DLD1 (cell line): ENCODE data around the gene ATF1.
"Not testable (repeated sequence)": the region's sequence is repeated elsewhere in the genome, so short reads cannot be mapped to it uniquely, and the experiment has no call there.

ENCODE experiments used
- in situ Hi-C: cut with HindIII; loops from 2 replicates; pipeline ENCODE4 v1.10.0; 2017; ENCODE audit warnings: low sequenced_read_pairs

The ATF1 gene

GRCh38 chr12:50751948-50752721 lies 11.8 kb upstream of the ATF1 start:
- in situ Hi-C loops: no loop called here

- in situ Hi-C loops: no loop called here
Observed at GRCh38 chr12:50753232-50753769, 10.6 kb upstream of the ATF1 start.

- in situ Hi-C loops: no loop called here
Observed at GRCh38 chr12:50764286-50765094, 589 bp downstream of the ATF1 start.

- in situ Hi-C loops: no loop called here
Observed at GRCh38 chr12:50765095-50765911, 1.4 kb downstream of the ATF1 start.

GRCh38 chr12:50768391-50768790 lies 4.5 kb downstream of the ATF1 start:
- in situ Hi-C loops: no loop called here

- in situ Hi-C loops: not testable (repeated sequence)
Observed at GRCh38 chr12:50768813-50769212, 4.9 kb downstream of the ATF1 start.

GRCh38 chr12:50771409-50771808 lies 7.5 kb downstream of the ATF1 start:
- in situ Hi-C loops: no loop called here

GRCh38 chr12:50772470-50772869 lies 8.6 kb downstream of the ATF1 start:
- in situ Hi-C loops: no loop called here

- in situ Hi-C loops: no loop called here
Observed at GRCh38 chr12:50772877-50773276, 9.0 kb downstream of the ATF1 start.

GRCh38 chr12:50775251-50775650 lies 11.3 kb downstream of the ATF1 start:
- in situ Hi-C loops: no loop called here

- in situ Hi-C loops: no loop called here
Observed at GRCh38 chr12:50776749-50777728, 13.1 kb downstream of the ATF1 start.

- in situ Hi-C loops: no loop called here
Observed at GRCh38 chr12:50778663-50779590, 15.0 kb downstream of the ATF1 start.

GRCh38 chr12:50780013-50780412 lies 16.1 kb downstream of the ATF1 start:
- in situ Hi-C loops: no loop called here

- in situ Hi-C loops: no loop called here
Observed at GRCh38 chr12:50784501-50784900, 20.6 kb downstream of the ATF1 start.

GRCh38 chr12:50785406-50786001 lies 21.6 kb downstream of the ATF1 start:
- in situ Hi-C loops: no loop called here

- in situ Hi-C loops: no loop called here
Observed at GRCh38 chr12:50786498-50787231, 22.8 kb downstream of the ATF1 start.

GRCh38 chr12:50787618-50788017 lies 23.7 kb downstream of the ATF1 start:
- in situ Hi-C loops: no loop called here

- in situ Hi-C loops: no loop called here
Observed at GRCh38 chr12:50788561-50788960, 24.7 kb downstream of the ATF1 start.
